GM12865 (cell line): ENCODE results near the gene TMEM174.

ENCODE experiments used
- DNase-seq: peaks from one replicate; pipeline ENCODE4 v3.0.0; 2010; ENCODE audit warnings: low read depth
- H3K4me3 ChIP-seq: 2 replicates; pipeline ENCODE4 v1.5.1; 2011; ENCODE audit warnings: mild to moderate bottlenecking, low read depth, low read length, control low read depth
- TF ChIP-seq, protein P1 (sequence below): IDR thresholded peaks from 2 replicates; pipeline ENCODE4 v1.5.1; 2011; ENCODE audit warnings: low read length, control low read depth, low read depth, inconsistent platforms; ENCODE audit not compliant: insufficient read depth; ENCODE audit errors: missing control alignments

The TMEM174 gene

DNA sequence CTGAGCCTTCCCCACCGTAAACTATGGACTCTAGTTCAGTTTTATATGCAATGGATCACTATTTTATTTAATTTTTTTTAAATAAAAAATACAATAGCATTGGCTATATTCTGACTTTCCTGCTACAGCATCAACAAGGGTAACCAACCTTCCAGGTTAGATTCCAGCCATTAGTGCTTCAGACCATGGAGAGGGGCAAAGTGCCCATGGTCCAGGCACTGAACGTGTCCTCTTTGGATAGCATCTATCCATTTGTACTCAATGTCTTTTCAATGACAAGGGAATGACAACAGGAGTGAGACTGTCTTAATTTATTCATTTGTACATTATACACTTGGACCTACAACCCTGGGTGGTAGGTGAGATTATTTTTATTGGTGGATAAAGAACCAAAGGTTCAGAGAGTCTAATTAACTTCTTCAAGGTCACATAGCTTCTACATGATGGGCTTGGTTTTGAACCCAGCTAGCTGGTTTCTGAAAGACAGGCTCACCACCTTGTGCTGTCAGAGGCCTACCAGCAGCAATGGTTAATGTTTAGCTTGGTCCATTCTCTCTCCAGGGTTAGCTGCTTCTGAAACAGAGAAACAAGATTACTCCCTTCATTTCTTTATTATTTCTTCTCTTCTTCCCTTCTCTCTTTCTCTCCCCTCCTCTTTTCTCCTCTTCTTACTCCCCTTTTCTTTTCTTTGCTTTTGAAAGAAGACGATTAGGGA is 41.1 kb upstream of the TMEM174 start:
- no peak for DNase-seq
- no peak overlapping the region for H3K4me3 ChIP-seq
- TF ChIP-seq, protein P1, sequence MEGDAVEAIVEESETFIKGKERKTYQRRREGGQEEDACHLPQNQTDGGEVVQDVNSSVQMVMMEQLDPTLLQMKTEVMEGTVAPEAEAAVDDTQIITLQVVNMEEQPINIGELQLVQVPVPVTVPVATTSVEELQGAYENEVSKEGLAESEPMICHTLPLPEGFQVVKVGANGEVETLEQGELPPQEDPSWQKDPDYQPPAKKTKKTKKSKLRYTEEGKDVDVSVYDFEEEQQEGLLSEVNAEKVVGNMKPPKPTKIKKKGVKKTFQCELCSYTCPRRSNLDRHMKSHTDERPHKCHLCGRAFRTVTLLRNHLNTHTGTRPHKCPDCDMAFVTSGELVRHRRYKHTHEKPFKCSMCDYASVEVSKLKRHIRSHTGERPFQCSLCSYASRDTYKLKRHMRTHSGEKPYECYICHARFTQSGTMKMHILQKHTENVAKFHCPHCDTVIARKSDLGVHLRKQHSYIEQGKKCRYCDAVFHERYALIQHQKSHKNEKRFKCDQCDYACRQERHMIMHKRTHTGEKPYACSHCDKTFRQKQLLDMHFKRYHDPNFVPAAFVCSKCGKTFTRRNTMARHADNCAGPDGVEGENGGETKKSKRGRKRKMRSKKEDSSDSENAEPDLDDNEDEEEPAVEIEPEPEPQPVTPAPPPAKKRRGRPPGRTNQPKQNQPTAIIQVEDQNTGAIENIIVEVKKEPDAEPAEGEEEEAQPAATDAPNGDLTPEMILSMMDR = no peak

GRCh38 chr5:73132759-73133158 is 40.2 kb upstream of the TMEM174 start:
- TF ChIP-seq, protein P1 = no peak
- no peak overlapping the region for H3K4me3 ChIP-seq
- no peak for DNase-seq

GRCh38 chr5:73135021-73135420 is 38.0 kb upstream of the TMEM174 start:
- DNase-seq = no peak
- TF ChIP-seq, protein P1 = no peak
- no peak overlapping the region for H3K4me3 ChIP-seq

- TF ChIP-seq, protein P1 = no peak
- no peak for DNase-seq
- H3K4me3 ChIP-seq = no peak overlapping the region
These were observed 37.5 kb upstream of the TMEM174 start for GRCh38 chr5:73135429-73136054.

GRCh38 chr5:73136055-73136562 is 36.9 kb upstream of the TMEM174 start:
- no peak for DNase-seq
- TF ChIP-seq, protein P1 = no peak
- H3K4me3 ChIP-seq = no peak overlapping the region

- TF ChIP-seq, protein P1 = no peak
- no peak for DNase-seq
- H3K4me3 ChIP-seq = no peak overlapping the region
These were observed 35.1 kb upstream of the TMEM174 start for GRCh38 chr5:73137563-73138530.
